HFFc6 (cell line): Measurements from ENCODE around the gene CNP. TPM values are rescaled to one million over a fixed set of nuclear protein-coding genes. Genes with fewer than 3 reads are reported as not detected.

Experiments used
- DNase-seq: peaks from one replicate; pipeline ENCODE4 v3.0.0-alpha.2; 2018
- H3K27ac Mint-ChIP-seq: 2 replicates; pipeline ENCODE4 v1.8.0; 2020; ENCODE audit warnings: mild to moderate bottlenecking, mixed read lengths
- H3K27me3 Mint-ChIP-seq: 2 replicates; pipeline ENCODE4 v1.8.0; 2021; ENCODE audit warnings: mild to moderate bottlenecking, moderate library complexity, mixed read lengths; ENCODE audit not compliant: insufficient read depth
- H3K36me3 Mint-ChIP-seq: 2 replicates; pipeline ENCODE4 v1.8.0; 2021; ENCODE audit warnings: low read depth, mixed read lengths
- H3K4me1 Mint-ChIP-seq: 2 replicates; pipeline ENCODE4 v1.8.0; 2020; ENCODE audit warnings: low read depth, mixed read lengths
- H3K4me3 Mint-ChIP-seq: 2 replicates; pipeline ENCODE4 v1.8.0; 2020; ENCODE audit warnings: mild to moderate bottlenecking, moderate library complexity, mixed read lengths
- H3K9me3 Mint-ChIP-seq: 2 replicates; pipeline ENCODE4 v1.8.0; 2020; ENCODE audit warnings: mild to moderate bottlenecking, mixed read lengths
- total RNA-seq, 6 experiments: library from RNA; stranded (reverse); fragmentation: NEBNext Ultra II Directional; extraction: Animal tissue kit (Norgen Biotek cat#: 25700); gene quantifications; 2 replicates in 1 of 6; 3 replicates in 5 of 6; pipeline ENCODE4 v1.2.3, GENCODE V29; 2021
- TF ChIP-seq, protein P1 (sequence below): fragments of 200-600 bp; sonication (generic); IDR thresholded peaks from 2 replicates; pipeline ENCODE4 v1.5.0; 2021; ENCODE audit warnings: antibody characterized with exemption, mild to moderate bottlenecking

Gene CNP
- total RNA-seq, 6 experiments from 2014 or later, result 105 to 118 (median 111) TPM

GRCh38 chr17:41972571-41973407 lies 6.2 kb downstream of the CNP start:
- Mint-ChIP-seq H3K9me3 (no peaks in the 10 kb centered on the region), H3K4me3 (no peak overlapping the region; the same call in 1 of the 2 replicates)
- DNase-seq, result no peak

GRCh38 chr17:41973408-41973811 lies 6.8 kb downstream of the CNP start:
- Mint-ChIP-seq H3K4me3 (no peak overlapping the region), H3K36me3 (peaks cover 31% of the 10 kb centered on the region; the same call in 1 of the 2 replicates), H3K9me3 (no peaks in the 10 kb centered on the region), H3K27ac (peak overlapping the region; percentile 16; the same call in 1 of the 2 replicates), H3K27me3 (peaks cover 7% of the 10 kb centered on the region), H3K4me1 (peaks cover 27% of the 10 kb centered on the region)
- DNase-seq, result no peak
- TF ChIP-seq, protein P1, sequence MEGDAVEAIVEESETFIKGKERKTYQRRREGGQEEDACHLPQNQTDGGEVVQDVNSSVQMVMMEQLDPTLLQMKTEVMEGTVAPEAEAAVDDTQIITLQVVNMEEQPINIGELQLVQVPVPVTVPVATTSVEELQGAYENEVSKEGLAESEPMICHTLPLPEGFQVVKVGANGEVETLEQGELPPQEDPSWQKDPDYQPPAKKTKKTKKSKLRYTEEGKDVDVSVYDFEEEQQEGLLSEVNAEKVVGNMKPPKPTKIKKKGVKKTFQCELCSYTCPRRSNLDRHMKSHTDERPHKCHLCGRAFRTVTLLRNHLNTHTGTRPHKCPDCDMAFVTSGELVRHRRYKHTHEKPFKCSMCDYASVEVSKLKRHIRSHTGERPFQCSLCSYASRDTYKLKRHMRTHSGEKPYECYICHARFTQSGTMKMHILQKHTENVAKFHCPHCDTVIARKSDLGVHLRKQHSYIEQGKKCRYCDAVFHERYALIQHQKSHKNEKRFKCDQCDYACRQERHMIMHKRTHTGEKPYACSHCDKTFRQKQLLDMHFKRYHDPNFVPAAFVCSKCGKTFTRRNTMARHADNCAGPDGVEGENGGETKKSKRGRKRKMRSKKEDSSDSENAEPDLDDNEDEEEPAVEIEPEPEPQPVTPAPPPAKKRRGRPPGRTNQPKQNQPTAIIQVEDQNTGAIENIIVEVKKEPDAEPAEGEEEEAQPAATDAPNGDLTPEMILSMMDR, result no peak

More at GRCh38 chr17:41972571-41973407, 6.2 kb downstream of the CNP start:
- Mint-ChIP-seq H3K36me3 (peaks cover 30% of the 10 kb centered on the region), H3K27me3 (peaks cover 12% of the 10 kb centered on the region), H3K4me1 (peaks cover 32% of the 10 kb centered on the region), H3K27ac (peak overlapping the region; percentile 52)
- TF ChIP-seq, protein P1, result no peak

DNA sequence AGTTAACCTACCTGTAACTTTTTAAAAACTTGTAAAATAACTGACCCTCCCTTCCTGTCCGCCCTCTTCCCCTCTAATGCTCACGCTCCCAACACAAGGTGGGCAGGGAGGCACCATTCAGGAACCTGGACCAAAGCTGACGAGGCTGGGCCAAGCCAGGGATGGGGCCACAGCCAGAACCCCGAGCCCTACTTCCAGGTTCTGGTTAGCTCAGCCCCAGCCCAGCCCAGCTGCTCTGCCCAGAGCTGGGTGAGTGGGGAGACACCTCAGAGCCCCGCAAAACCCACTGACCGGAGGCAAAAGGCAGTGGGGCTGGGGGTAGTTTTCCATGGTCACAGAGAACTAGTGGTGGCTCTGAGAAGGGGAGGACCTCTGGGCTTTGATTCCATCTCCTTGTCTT lies 7.4 kb downstream of the CNP start:
- H3K4me1 Mint-ChIP-seq, result peaks cover 27% of the 10 kb centered on the region
- peaks cover 32% of the 10 kb centered on the region; the same call in 1 of the 2 replicates for H3K36me3 Mint-ChIP-seq
- no peak overlapping the region for H3K4me3 Mint-ChIP-seq
- H3K27ac Mint-ChIP-seq, result peak overlapping the region; percentile 16; the same call in 1 of the 2 replicates
- H3K9me3 Mint-ChIP-seq, result no peaks in the 10 kb centered on the region
- peaks cover 7% of the 10 kb centered on the region for H3K27me3 Mint-ChIP-seq
- TF ChIP-seq, protein P1, result no peak
- DNase-seq, result no peak

- Mint-ChIP-seq H3K9me3 (no peaks in the 10 kb centered on the region), H3K27me3 (peaks cover 7% of the 10 kb centered on the region), H3K27ac (no peak overlapping the region; the same call in 1 of the 2 replicates), H3K4me1 (peaks cover 27% of the 10 kb centered on the region), H3K4me3 (no peak overlapping the region), H3K36me3 (peaks cover 29% of the 10 kb centered on the region; the same call in 1 of the 2 replicates)
- DNase-seq, result no peak
- TF ChIP-seq, protein P1, result no peak
Measured at GRCh38 chr17:41974658-41975057, 8.1 kb downstream of the CNP start.

- peak overlapping the region; percentile 54 for H3K27ac Mint-ChIP-seq
- DNase-seq, result peak; percentile 27
- TF ChIP-seq, protein P1, result no peak
- peaks cover 27% of the 10 kb centered on the region; the same call in 1 of the 2 replicates for H3K36me3 Mint-ChIP-seq
- H3K4me1 Mint-ChIP-seq, result peaks cover 27% of the 10 kb centered on the region
- H3K27me3 Mint-ChIP-seq, result peaks cover 7% of the 10 kb centered on the region
- no peaks in the 10 kb centered on the region for H3K9me3 Mint-ChIP-seq
- H3K4me3 Mint-ChIP-seq, result no peak overlapping the region
Measured at GRCh38 chr17:41975099-41976083, 8.8 kb downstream of the CNP start.
